IPS-NIHi7 (cell line): Measurements from ENCODE around the gene TLL2.

ENCODE experiments used
- DNase-seq: peaks from one replicate; pipeline ENCODE4 v3.0.0; 2012; ENCODE audit warnings: mixed read lengths; ENCODE audit errors: extremely low spot score

TLL2 gene

GRCh38 chr10:96360331-96360730 is 153.4 kb downstream of the TLL2 start:
- no peak for DNase-seq

- no peak for DNase-seq
Observed at GRCh38 chr10:96359616-96360015, 154.1 kb downstream of the TLL2 start.

- DNase-seq = no peak
Observed at GRCh38 chr10:96358851-96359540, 154.7 kb downstream of the TLL2 start, which contains the start of gene OPALIN. Gene OPALIN (minus strand): TSS chr10:96359002. CDS start chr10:96358896, 106 bp downstream.

GRCh38 chr10:96357038-96357620 is 156.6 kb downstream of the TLL2 start:
- no peak for DNase-seq

GRCh38 chr10:96352582-96352981 is 161.1 kb downstream of the TLL2 start:
- no peak for DNase-seq

GRCh38 chr10:96352027-96352426 is 161.7 kb downstream of the TLL2 start:
- DNase-seq = no peak

- DNase-seq = no peak
Observed at GRCh38 chr10:96346295-96346694, 167.4 kb downstream of the TLL2 start.

- peak; percentile 34 for DNase-seq
Observed at GRCh38 chr10:96345222-96345621, 168.5 kb downstream of the TLL2 start.

- no peak for DNase-seq
Observed at GRCh38 chr10:96344178-96344577, 169.5 kb downstream of the TLL2 start.

- DNase-seq = no peak
Observed at GRCh38 chr10:96342402-96342801, 171.3 kb downstream of the TLL2 start.

- DNase-seq = no peak
Observed at GRCh38 chr10:96341219-96342182, 172.2 kb downstream of the TLL2 start.

GRCh38 chr10:96339956-96340904 is 173.5 kb downstream of the TLL2 start:
- peak; percentile 75 for DNase-seq

- no peak for DNase-seq
Observed at GRCh38 chr10:96339383-96339782, 174.3 kb downstream of the TLL2 start.

GRCh38 chr10:96338279-96338925 is 175.3 kb downstream of the TLL2 start:
- no peak for DNase-seq

- DNase-seq = no peak
Observed at GRCh38 chr10:96337106-96337505, 176.6 kb downstream of the TLL2 start.

GRCh38 chr10:96334616-96335526 is 178.9 kb downstream of the TLL2 start:
- DNase-seq = peak; percentile 77

GRCh38 chr10:96333101-96333500 is 180.6 kb downstream of the TLL2 start:
- no peak for DNase-seq

- DNase-seq = no peak
Observed at GRCh38 chr10:96327462-96327861, 186.3 kb downstream of the TLL2 start.

- DNase-seq = no peak
Observed at GRCh38 chr10:96325719-96326373, 187.9 kb downstream of the TLL2 start.
